Stimulated activated effector memory CD8-positive, alpha-beta T cell treated with anti-CD3 and anti-CD28 coated beads, Interleukin-12 subunit alpha, Interleukin-12 subunit beta, amount 100 ng/mL, for 72 hours (primary cell): ENCODE data around the gene CBX8.

Experiments
- ATAC-seq: fragments of 150-1000 bp; cut with Tn5 transposase; 2 replicates; pipeline ENCODE4 v1.10.0; 2021
- DNase-seq, 2 donors: peaks; one replicate each; pipeline ENCODE4 v3.0.0; 2021 to 2022; ENCODE audit warnings: low spot score in 2 of 2
- H3K27ac Mint-ChIP-seq: one replicate; pipeline ENCODE4 v1.8.0; 2022; ENCODE audit warnings: mild to moderate bottlenecking, mixed read lengths
- H3K36me3 Mint-ChIP-seq: one replicate; pipeline ENCODE4 v1.8.0; 2022; ENCODE audit warnings: mild to moderate bottlenecking, mixed read lengths
- H3K4me1 Mint-ChIP-seq: one replicate; pipeline ENCODE4 v1.8.0; 2022; ENCODE audit warnings: mixed read lengths
- H3K4me3 Mint-ChIP-seq: one replicate; pipeline ENCODE4 v1.8.0; 2022; ENCODE audit warnings: mild to moderate bottlenecking, mixed read lengths
- H3K9me3 Mint-ChIP-seq: one replicate; pipeline ENCODE4 v1.8.0; 2022; ENCODE audit warnings: mixed read lengths

The CBX8 gene

DNA sequence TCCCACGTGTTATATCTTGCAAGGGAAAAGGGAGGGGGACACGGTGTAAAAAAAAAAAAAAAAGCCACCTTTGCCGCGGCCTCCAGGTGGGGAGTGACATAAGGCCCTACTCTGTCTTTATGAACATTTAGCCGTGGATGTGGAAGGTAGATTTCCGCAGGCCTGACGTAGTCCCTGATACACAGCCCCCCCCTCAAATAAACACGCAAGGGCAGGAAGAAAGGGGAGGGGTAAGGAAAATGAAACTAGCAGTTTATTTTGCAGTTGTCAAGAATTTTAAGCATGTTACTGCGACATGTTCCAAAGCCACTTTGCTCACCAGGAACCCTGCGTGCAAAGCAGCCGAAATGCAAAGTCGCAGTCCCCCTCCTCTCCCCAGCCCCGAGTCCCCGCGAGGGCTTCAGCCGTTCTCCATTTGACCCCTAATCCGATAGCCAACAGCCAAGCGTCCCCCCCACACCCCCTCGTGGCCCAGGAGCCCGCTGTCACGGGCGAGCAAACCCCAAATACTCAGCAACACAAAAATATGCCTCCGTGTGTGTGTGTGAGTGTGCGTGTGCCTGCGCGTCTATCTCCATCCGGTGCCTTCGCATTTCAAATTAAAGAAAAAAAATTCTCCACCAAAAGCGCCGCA lies 41.1 kb upstream of the CBX8 start:
- H3K4me3 Mint-ChIP-seq = peak overlapping the region; percentile 88
- H3K36me3 Mint-ChIP-seq = peaks cover 41% of the 10 kb centered on the region
- DNase-seq (peak in 1 of 2 donors; percentile 63), ATAC-seq (no peak)
- peak overlapping the region; percentile 63 for H3K27ac Mint-ChIP-seq
- no peaks in the 10 kb centered on the region for H3K9me3 Mint-ChIP-seq
- H3K4me1 Mint-ChIP-seq = peaks cover 63% of the 10 kb centered on the region

DNA sequence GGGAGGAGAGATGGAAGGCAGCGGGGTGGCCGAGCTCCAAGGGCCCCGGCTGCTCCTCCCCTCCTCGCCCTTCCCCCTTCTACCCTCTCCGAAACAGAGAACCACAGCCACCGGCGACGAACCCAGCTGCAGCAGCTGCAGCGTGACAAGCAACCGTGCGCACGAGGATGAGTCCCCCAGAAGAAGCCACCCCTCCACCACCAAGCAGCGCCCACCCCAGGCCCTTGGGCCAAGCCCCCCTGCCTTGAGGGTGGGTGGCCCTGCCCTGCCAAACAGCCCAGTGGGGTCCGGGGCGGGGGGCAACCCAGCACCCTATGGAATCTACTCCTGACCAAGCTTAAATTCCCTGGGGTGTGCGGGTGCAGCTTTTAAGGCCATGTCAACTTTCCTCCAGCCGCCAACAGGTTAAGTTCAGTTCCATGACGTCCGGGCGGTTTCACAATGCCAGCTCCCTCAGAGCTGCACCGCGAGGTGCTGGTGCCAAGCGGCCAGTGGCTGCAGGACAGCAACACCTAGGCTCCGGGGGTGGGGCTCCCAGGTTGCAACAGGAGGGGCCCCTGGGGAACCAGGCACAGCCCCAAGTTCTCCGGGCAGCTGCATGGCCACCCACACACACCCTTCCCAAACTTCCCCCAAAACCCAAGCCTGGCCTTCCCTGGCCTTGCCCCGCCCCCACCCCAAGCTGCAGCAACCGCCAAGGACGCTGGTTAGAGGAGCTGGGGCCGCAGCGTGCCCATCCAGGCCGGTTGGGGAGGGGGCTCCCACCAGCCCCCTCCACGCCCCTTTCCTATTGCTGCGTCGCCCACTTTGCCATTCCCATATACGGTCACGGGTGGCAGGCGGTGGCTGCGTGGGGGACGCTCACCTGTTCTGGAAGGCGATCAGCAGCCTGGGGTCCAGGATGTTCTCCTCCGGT lies 40.4 kb upstream of the CBX8 start:
- ATAC-seq = no peak
- peak in 1 of 2 donors; percentile 73 for DNase-seq
- H3K9me3 Mint-ChIP-seq = no peaks in the 10 kb centered on the region
- peak overlapping the region; percentile 88 for H3K4me3 Mint-ChIP-seq
- peaks cover 59% of the 10 kb centered on the region for H3K4me1 Mint-ChIP-seq
- peaks cover 44% of the 10 kb centered on the region for H3K36me3 Mint-ChIP-seq
- peak overlapping the region; percentile 63 for H3K27ac Mint-ChIP-seq

DNA sequence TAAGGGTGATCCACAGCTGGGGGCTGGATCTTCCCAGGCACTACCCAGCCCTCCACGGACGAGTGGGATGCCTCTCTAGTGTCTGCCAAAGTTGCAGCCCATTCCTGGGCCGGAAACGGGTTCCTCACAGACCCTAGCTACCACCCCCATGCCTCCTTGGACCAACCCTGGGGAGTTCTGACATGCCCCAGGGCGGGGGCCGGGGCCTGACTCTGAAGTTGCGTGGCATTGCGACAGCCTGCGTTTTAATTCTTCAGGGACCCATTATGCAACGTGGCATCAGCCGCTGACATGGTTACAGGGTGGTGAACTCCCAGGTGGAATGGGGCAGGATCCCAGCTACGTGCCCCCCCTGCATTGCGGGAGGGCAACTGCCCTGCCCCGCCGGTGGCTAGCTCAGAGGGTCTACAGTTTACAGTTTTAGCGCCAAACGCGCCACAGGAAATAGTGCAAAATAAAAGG lies 39.7 kb upstream of the CBX8 start:
- peak overlapping the region; percentile 88 for H3K4me3 Mint-ChIP-seq
- DNase-seq = no peak
- H3K36me3 Mint-ChIP-seq = peaks cover 44% of the 10 kb centered on the region
- H3K27ac Mint-ChIP-seq = no peak overlapping the region
- peaks cover 54% of the 10 kb centered on the region for H3K4me1 Mint-ChIP-seq
- H3K9me3 Mint-ChIP-seq = no peaks in the 10 kb centered on the region
- ATAC-seq = no peak

DNA sequence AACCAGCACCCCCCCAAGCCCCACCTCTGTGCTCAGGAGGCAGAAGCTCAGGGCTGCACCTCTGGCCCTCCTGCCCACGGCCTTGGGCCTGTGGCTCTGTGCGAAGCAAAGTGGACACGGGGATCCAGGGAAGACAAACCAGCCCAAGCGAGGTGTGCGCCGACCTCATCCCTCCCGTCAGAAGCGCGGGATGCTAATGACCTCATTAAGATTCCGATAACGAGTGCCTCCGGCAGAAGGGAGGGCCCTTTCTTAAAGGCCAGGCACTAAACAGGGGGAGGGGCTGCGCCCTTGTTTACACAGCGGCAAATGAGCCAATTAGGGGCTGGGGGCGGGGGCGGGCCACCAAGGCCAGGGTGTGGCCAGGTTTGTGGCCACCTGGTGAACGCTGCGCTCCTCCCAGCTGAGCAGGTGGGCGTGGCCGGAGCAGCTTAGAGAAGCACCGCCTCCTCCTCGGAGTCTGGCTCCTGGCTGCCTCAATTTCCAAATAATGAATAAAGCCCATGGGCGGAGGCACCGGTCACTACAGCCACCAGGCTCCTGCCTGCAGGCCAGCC lies 39.2 kb upstream of the CBX8 start:
- Mint-ChIP-seq H3K36me3 (peaks cover 44% of the 10 kb centered on the region), H3K27ac (no peak overlapping the region), H3K4me3 (no peak overlapping the region), H3K9me3 (no peaks in the 10 kb centered on the region), H3K4me1 (peaks cover 50% of the 10 kb centered on the region)
- ATAC-seq (no peak), DNase-seq (no peak)

DNA sequence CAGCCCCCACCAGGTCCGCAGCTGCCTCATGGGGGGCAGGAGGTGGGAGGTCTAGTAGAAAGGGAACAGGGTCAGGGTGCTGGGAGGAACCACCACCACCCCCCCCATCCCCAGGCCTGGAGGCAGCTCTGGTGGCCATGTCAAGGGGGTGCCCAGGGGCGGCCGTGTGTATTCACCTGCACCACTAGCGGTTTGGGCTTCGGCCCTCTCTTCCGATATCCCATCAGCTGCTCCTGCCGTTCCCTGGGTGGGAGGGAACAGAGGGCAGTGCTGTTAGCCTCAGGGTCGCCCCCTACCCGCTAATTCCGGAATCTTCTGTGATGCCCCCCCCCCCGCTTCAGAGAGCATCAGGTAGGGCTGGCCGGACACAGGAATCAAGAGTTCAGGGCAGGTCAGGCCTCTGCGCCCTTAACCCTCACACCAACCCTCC lies 38.6 kb upstream of the CBX8 start:
- peaks cover 44% of the 10 kb centered on the region for H3K4me1 Mint-ChIP-seq
- H3K36me3 Mint-ChIP-seq = peaks cover 44% of the 10 kb centered on the region
- no peak overlapping the region for H3K4me3 Mint-ChIP-seq
- ATAC-seq (no peak), DNase-seq (no peak)
- H3K27ac Mint-ChIP-seq = no peak overlapping the region
- H3K9me3 Mint-ChIP-seq = no peaks in the 10 kb centered on the region

DNA sequence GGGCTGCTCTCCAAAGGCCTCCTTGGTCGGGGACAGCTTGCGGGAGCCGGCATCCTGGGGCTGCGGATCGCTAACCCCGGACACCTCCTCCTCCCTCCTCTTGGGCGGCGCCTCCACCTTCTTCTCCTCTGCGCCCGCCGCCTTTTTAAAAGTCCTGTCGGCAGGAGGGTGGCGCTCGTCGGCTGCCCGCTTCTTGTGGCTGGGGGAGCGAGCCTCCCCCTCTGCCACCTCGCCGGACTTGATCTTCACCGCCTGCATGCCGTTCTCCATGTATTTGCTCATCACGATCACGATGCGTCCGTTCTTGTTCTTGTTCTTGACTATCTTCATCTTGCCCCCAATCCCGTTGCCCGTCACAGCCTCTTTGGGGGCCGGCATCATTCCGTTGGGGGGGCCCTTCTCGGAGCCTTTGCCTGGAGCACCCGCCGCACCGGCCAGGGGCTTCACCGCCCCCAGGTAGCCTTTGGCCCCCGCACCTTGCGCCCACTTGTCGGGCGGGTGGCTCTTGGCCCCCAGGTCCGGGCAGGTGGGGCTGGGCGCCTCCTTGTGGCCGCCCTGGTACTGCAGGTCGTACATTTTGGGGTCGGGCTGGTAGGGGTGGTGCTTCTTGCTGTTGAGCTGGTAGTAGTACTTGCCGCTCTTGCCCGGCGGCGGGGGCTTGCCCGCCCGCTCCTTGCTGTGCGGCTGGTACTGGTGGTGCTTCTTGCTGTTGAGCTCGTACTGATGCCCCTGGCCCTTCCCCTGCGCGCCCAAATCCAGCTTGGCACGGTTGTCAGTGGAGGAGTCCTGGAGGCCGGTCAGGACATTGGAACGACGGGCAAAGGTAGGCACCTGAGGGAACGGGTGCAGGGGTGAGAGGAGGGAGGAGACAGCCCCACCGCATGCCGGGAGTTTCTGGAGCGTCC lies 37.9 kb upstream of the CBX8 start:
- H3K27ac Mint-ChIP-seq = no peak overlapping the region

DNA sequence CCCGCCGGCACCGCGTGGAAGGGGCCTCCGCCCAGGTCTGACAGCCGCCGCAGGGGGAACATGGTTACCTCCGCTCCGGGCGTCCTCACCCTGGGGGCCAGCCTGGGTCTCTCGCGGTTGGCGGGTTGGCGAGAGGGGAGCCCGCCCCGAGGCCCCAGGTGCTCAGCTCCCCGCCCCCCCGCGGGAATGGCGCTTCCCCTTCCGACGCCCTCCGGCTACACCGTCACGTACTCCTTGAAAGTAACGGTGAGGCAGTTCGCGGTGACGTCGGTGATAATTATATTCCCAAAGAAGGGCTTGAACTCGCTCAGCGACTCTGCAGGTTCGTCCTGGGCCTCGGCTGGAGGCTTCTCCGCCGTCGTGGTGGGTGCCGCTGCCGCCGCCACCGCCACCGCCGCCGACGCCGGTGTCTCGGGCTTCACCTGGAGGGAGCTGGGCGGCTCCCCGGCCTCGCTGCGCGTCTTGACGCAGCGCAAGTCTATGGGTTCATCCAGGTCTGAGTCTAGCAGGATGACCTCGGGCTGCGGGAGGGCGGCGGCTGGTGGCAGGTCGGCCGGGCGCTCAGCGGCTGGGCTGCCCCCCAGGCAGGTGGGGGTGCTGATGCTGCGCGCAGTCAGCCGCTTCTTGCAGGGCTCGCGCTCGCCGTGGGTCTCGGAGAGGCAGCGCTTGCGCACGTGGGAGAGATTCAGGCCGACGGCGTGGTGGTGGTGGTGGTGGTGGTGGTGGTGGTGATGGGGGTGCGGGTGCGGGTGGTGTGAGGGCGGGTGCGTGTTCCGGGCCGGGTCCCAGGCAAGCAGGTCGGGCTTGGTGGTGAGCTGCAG lies 37.1 kb upstream of the CBX8 start:
- DNase-seq = no peak
- Mint-ChIP-seq H3K36me3 (peaks cover 44% of the 10 kb centered on the region), H3K9me3 (no peaks in the 10 kb centered on the region), H3K4me1 (peaks cover 39% of the 10 kb centered on the region), H3K4me3 (no peak overlapping the region), H3K27ac (no peak overlapping the region)
- no peak for ATAC-seq

More for the DNA sequence above, 37.9 kb upstream of the CBX8 start:
- H3K4me3 Mint-ChIP-seq = no peak overlapping the region
- peaks cover 44% of the 10 kb centered on the region for H3K36me3 Mint-ChIP-seq
- peaks cover 39% of the 10 kb centered on the region for H3K4me1 Mint-ChIP-seq
- no peaks in the 10 kb centered on the region for H3K9me3 Mint-ChIP-seq
- ATAC-seq (no peak), DNase-seq (peak; percentile 65 to 81)

DNA sequence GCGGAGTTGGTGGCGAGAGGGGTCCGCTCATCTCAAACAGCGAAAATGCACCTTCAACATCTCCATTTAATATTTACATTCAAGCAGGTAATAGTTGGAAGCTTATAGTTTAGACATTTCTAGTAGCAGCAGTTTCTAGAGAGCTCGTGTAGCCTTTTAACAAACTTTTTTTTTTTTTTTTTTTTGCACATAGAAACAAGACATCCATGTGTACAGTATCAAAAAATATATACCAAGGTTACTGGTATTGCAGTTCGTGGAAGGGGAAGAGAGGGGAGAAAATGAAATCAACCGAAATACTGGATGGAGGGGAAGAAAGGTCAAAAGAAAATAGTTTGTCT lies 36.2 kb upstream of the CBX8 start:
- no peak overlapping the region for H3K27ac Mint-ChIP-seq
- DNase-seq = no peak
- peak overlapping the region; percentile 17 for H3K4me3 Mint-ChIP-seq
- H3K9me3 Mint-ChIP-seq = no peaks in the 10 kb centered on the region
- H3K36me3 Mint-ChIP-seq = peaks cover 39% of the 10 kb centered on the region
- peaks cover 35% of the 10 kb centered on the region for H3K4me1 Mint-ChIP-seq
- no peak for ATAC-seq

DNA sequence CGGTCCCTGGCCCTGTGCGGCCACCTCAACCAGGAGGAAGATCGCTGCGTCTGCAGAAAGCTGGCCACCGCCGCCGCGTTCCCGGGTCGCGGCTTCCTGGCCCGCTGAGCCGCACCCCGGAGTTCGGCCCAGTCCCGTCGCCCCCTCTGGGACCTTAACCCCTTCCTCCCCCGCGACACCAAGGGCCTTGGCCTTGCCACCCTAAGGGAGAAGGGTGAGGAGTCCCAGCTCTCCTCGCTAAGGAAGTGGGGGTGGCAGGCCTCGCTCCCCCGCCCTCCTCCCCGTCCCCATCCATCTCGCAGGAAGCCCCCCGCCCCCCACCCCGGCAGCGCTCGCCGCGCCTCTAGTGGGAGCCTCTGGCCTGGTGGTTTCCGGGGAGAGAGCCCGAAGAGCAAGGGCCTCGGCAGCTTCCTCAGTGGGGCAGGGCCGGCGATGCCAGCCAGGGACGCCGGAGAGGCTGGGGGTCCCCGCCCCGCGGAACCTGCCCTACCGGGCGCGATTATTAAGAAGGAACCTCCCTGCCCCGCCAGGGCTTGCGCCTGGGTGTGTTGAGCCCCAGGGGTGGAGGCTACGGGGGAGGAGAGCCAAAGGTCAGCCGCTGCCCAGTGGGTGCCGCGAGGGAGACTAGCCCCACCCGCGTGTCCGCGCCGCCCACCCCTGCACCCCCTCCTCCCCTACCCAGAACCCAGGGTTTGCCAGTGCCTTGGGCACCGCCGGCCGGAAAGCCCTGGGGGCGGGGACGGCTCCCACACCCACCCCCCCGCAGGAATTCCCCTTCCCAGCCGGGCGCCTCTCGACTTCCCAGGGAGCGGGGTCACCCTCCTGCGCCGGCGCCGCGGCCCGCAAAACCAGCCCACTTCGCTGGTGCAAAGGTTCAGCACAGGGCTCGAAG lies 35.6 kb upstream of the CBX8 start:
- peaks cover 33% of the 10 kb centered on the region for H3K36me3 Mint-ChIP-seq
- H3K27ac Mint-ChIP-seq = no peak overlapping the region
- H3K4me1 Mint-ChIP-seq = peaks cover 29% of the 10 kb centered on the region
- ATAC-seq (no peak), DNase-seq (no peak)
- H3K4me3 Mint-ChIP-seq = peak overlapping the region; percentile 17
- H3K9me3 Mint-ChIP-seq = no peaks in the 10 kb centered on the region

DNA sequence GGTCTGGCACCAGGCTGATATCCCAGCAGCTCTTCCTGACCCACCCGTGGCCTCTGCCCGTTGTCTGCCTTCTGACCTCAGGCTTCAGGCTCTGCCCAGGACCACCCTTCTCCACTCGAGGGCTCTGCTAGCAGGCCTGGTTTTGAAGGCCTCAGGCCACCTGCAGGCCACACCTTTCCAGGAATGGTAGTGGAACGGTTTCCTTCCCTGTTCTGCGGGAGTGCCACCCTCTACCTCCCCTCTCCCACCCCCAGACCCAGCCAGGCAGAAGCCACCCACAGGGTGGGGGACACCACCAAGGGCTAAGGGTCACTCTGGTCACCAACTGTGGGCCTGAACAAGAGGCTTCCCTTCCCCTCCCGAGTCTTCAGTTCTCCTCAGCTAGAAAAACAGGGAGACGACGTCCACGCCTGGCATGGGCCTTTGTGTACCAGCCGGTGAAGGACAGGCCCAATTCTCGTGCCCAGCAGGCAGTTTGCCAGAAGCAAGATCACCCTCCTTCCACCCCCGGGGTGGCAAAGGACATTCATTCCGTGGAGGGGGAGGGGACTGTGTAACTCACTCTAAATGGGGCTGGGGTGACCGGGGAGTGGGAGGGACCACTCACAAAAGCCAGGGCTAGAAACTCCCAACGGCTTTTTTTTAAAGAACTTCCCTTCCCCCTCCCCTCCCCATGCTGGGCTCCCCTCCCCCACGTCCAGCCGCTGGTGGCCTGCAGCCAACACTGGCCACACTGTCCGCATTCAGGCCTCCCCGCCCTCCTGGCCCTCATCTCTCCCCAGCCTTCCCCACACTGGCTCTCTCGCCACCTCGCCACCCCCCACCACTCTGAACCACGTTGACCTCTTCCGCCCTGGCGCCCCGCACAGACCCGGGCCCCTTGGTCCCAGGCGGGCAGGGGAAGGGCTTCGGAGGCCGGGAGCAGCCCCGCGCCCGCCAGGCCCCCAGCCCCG lies 34.7 kb upstream of the CBX8 start:
- H3K27ac Mint-ChIP-seq = no peak overlapping the region
- H3K9me3 Mint-ChIP-seq = no peaks in the 10 kb centered on the region
- DNase-seq (no peak), ATAC-seq (peak; percentile 6)
- H3K36me3 Mint-ChIP-seq = peaks cover 29% of the 10 kb centered on the region
- peaks cover 22% of the 10 kb centered on the region for H3K4me1 Mint-ChIP-seq
- H3K4me3 Mint-ChIP-seq = no peak overlapping the region

DNA sequence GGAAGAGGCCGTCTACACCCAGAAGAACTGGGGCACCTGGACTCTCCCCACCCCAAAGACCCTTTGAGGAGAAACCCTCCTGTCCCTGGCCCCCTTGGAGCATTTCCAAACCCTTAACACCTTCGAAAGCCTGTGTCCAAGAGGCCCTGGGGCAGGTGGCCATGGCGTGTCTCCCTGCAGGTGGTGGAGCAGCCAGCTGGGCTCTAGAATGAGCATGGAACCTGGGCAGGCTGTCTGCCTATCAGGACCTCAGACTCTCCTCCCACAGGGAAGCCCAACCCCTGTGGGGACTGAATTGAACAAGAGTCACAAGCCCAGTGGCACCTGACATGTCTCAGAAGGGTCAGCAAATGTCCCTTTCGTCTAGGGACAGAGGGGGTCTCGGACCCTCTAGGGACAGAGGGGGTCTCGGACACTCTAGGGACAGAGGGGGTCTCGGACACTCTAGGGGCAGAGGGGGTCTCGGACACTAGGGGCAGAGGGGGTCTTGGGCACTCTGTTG lies 33.9 kb upstream of the CBX8 start:
- H3K27ac Mint-ChIP-seq = no peak overlapping the region
- ATAC-seq (peak; percentile 18), DNase-seq (no peak)
- H3K36me3 Mint-ChIP-seq = peaks cover 26% of the 10 kb centered on the region
- peaks cover 25% of the 10 kb centered on the region for H3K4me1 Mint-ChIP-seq
- H3K9me3 Mint-ChIP-seq = no peaks in the 10 kb centered on the region
- H3K4me3 Mint-ChIP-seq = no peak overlapping the region

DNA sequence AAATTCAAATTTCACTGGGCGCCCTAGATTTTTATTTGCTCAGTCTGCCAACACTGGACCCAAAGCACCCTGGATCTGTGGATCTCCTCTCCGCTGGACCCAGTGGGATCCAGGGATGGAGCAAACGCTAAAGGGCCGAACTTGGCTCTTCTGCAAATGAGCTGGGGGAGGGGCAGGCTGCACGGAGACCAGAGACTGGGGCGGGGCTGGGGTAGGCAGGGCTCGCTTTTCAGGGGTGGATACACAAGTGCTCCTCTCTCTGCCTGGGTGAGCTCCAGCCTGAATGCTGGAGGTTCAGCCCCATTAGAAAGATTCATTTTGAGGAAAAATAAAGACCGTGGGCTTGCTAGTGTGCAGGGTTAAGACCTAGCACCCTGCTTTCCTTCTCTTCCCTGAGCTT lies 33.4 kb upstream of the CBX8 start:
- no peak overlapping the region for H3K27ac Mint-ChIP-seq
- DNase-seq = no peak
- ATAC-seq = no peak
- H3K4me3 Mint-ChIP-seq = no peak overlapping the region
- peaks cover 25% of the 10 kb centered on the region for H3K4me1 Mint-ChIP-seq
- H3K9me3 Mint-ChIP-seq = no peaks in the 10 kb centered on the region
- peaks cover 21% of the 10 kb centered on the region for H3K36me3 Mint-ChIP-seq
